NCI-H748 treated with DMSO at 0.1 percent for 48 hours (cell line): ENCODE data around the gene COL11A2.
"Not testable (repeated sequence)": the region's sequence is repeated elsewhere in the genome, so short reads cannot be mapped to it uniquely, and the experiment has no call there.

Source experiments
- DNase-seq: peaks from one replicate; lab custom pipeline; 2025; lab: John Stamatoyannopoulos, UW

Gene COL11A2

GRCh38 chr6:33156561-33156960, 35.7 kb downstream of the COL11A2 start:
- DNase-seq: no peak

- no peak for DNase-seq
Measured at GRCh38 chr6:33154349-33154748, 37.9 kb downstream of the COL11A2 start.

GRCh38 chr6:33151050-33151449, 41.2 kb downstream of the COL11A2 start:
- DNase-seq: no peak

- DNase-seq: not testable (repeated sequence)
Measured at GRCh38 chr6:33150560-33150959, 41.7 kb downstream of the COL11A2 start.

GRCh38 chr6:33147807-33148666, 44.2 kb downstream of the COL11A2 start:
- DNase-seq: no peak

GRCh38 chr6:33144373-33144772, 47.9 kb downstream of the COL11A2 start:
- DNase-seq: no peak

- no peak for DNase-seq
Measured at GRCh38 chr6:33143113-33143770, 49.0 kb downstream of the COL11A2 start.

GRCh38 chr6:33142501-33143070, 49.7 kb downstream of the COL11A2 start:
- DNase-seq: no peak

- no peak for DNase-seq
Measured at GRCh38 chr6:33140556-33140955, 51.7 kb downstream of the COL11A2 start.

GRCh38 chr6:33139596-33140206, 52.6 kb downstream of the COL11A2 start:
- DNase-seq: no peak

GRCh38 chr6:33136310-33136900, 55.9 kb downstream of the COL11A2 start:
- DNase-seq: no peak

GRCh38 chr6:33132081-33132524, 60.2 kb downstream of the COL11A2 start:
- DNase-seq: no peak

GRCh38 chr6:33128318-33128717, 63.9 kb downstream of the COL11A2 start:
- no peak for DNase-seq

- DNase-seq: peak; percentile 34
Measured at GRCh38 chr6:33126101-33126714, 66.1 kb downstream of the COL11A2 start.

- DNase-seq: no peak
Measured at GRCh38 chr6:33124947-33125346, 67.3 kb downstream of the COL11A2 start.

GRCh38 chr6:33124525-33124901, 67.8 kb downstream of the COL11A2 start:
- no peak for DNase-seq

GRCh38 chr6:33123732-33124524, 68.3 kb downstream of the COL11A2 start:
- peak; percentile 79 for DNase-seq

- DNase-seq: no peak
Measured at GRCh38 chr6:33123181-33123580, 69.1 kb downstream of the COL11A2 start.

GRCh38 chr6:33120001-33120400, 72.3 kb downstream of the COL11A2 start:
- DNase-seq: no peak

GRCh38 chr6:33118525-33119123, 73.6 kb downstream of the COL11A2 start:
- peak; percentile 77 for DNase-seq
